NOMO-1 treated with DMSO at 0.1 percent for 48 hours (cell line): ENCODE results near the gene PDE4D.
"Not testable (repeated sequence)": the region's sequence is repeated elsewhere in the genome, so short reads cannot be mapped to it uniquely, and the experiment has no call there.

Experiments used
- DNase-seq: peaks from one replicate; lab custom pipeline; 2025; ENCODE audit not compliant: unreplicated experiment; lab: John Stamatoyannopoulos, UW

PDE4D gene

DNA sequence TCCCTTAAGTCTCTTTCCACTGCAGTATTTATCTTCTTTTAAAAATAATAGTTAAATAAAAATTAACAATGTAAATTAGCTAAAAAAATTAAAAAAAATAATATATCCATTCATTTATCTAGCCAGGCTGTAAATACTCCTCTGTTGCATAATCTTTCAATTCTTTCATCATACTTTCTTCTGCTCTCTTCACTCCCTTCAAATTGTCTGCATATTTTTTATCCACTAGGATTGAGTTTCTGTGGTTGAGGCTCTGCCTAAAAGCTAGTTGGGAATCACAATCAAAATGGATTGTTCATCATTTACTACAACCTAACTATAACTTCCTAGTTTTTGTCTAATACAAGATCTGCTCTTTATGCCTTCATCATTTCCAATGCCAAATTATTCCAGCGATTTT, 182.2 kb downstream of the PDE4D start:
- DNase-seq = no peak

DNA sequence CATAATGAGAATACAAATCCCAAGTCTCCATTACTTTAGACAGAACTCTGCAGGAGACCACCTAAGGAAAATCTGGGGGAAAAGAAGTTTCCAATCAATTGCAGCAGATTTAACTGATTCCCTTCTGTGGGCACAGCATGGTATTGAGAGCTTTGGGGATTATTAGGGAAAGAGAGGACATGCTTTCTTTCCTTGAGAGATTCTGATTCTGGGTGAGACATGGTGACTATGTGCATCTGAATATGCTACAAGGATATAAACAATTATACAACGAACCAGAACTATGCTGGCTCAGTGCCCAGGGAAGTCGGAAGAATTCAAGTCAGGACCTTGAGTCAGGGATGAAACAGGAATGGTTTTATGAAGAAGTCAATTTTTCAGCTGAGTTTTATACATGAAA, 183.7 kb downstream of the PDE4D start:
- no peak for DNase-seq

DNA sequence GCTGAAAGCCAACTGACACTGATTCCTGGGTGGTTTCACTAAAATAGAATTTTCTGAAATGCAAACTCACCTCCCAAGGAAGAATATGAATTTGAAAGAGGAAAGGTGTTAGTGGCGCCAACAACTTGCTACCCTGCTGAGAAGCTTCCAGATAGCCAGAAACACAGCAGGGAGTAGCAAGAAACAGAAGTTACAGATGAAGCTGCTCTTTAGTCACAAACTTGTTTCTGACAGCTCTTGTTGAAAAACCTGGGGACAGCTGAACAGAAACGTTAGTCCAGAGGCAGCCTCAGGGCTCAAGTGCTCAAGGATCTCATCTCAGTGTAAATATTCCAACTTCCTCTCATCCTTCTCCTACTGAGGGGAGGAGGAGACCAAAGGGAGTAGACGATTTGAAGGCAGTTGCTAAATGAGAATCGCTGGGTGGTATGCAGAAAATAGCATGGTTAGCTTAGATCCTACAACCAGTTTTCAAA, 184.1 kb downstream of the PDE4D start:
- no peak for DNase-seq

DNA sequence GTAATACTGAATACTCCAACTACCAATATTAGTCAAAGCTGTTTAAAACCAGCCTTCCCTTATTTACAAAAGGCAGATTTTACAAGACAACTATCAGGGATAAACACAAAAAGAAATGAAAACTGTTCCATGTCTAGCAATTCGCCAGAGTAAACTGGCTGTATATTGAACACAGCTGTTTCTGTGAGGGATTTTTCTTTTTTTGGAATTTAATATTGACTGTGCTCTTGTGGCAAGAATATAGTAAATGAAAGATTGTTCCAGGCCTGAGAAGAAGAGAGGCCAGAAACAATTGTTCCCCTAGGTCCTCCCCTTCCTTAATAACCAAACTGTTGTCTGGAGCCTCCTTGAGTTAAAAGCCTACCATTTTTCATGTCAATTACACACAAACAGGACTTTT, 188.6 kb downstream of the PDE4D start:
- DNase-seq = no peak

- DNase-seq = no peak
Observed at GRCh38 chr5:59703789-59704188, 189.7 kb downstream of the PDE4D start.

DNA sequence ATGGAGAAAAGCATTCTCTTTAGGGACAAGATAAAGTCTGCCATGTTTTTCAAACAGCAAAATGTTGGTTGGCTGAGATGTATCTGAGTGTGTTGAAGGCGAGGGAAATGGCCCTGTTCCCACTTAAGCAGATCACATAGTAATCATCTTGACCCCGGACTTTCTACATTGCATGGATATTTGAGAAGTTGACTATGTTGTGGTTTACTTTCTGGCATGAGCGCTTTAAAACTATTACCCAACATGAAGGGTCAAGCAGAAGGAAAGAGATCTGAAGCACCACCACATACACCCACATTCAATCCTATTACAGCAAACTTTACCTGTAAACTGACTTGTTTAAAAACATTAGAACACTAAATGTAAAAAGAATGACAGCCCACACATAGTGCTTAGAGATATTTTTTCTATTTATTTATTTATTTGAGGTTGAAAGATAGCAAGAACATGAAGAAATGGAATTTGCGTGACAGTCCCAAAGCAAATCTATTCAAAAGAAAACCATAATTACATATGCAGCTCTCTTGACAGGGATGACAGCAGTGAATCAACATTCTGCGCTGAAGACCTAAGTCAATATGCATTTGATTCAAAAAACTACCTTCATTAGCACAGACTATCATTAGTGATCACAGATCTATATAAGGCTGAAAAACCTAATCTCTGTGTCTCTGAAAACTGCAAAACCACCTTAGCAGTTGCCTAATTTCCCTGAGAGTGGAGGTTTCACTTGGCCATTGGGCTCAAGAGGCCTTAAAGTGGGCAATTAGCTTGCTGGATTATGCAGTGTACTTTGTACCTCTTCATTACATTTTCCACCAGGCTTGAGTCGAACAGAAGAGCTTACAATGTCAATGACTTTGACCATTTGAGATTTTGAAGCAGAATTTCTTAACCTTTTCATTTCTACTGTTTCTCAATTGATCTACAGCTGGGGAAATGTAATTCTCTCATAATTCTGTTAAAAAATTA, 195.0 kb downstream of the PDE4D start:
- no peak for DNase-seq

DNA sequence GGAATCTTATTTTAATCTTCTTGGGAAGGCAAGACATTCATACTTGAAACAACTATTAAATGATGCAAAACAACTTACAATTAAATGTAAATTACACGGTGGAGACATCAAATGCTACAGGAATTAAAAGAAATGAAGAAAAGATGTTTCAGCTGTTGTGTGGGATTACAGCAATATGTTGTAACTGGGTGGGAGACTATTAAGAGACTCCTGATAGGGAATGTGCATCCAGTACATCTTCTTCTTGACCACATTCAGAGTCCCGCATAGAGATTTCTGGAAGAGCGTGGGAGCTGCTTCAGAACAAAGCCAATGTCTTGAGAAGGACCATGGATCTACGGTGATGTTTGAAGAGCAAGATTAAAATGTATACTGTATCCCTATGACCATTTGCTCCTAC, 199.1 kb downstream of the PDE4D start:
- DNase-seq = no peak

DNA sequence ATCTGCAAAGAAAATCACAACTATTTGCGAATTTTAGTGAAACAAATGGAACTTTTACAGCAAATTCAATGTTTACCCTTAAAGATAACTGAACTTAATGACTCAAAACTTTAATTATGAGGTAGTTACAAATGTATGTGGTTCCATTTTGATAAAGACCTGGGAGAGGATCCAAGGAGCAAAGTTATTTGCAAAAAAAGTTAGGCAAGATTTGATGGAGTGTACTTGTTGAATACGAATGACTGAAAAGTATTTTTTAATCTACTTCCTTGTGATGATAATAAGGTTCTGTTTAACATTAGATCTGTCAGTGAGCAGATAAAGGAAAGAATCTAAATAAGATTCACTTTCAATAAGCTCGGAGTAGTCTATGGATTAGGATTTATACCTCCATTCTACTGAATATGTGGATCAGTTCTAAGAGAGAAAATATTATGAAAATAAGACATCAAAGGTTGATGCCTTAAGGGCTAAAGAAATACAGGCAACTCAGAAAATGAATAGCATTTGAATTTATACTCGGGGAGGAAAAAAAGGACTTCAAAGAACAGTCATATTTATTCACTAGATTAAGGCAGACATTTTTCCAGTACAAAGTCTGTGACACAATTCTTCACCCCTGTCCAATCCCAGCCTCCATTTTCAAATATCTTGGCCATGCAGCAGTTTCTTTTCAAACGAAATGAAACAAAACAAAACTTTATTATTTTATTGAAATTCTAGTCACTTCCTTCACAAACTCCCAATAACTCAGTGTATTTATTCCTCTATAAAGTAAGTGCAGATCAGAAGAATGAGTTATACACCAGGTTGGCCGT, 199.8 kb downstream of the PDE4D start:
- DNase-seq = no peak

GRCh38 chr5:59685793-59686192, 207.7 kb downstream of the PDE4D start:
- no peak for DNase-seq

- no peak for DNase-seq
Observed at GRCh38 chr5:59685191-59685530, 208.4 kb downstream of the PDE4D start.

DNA sequence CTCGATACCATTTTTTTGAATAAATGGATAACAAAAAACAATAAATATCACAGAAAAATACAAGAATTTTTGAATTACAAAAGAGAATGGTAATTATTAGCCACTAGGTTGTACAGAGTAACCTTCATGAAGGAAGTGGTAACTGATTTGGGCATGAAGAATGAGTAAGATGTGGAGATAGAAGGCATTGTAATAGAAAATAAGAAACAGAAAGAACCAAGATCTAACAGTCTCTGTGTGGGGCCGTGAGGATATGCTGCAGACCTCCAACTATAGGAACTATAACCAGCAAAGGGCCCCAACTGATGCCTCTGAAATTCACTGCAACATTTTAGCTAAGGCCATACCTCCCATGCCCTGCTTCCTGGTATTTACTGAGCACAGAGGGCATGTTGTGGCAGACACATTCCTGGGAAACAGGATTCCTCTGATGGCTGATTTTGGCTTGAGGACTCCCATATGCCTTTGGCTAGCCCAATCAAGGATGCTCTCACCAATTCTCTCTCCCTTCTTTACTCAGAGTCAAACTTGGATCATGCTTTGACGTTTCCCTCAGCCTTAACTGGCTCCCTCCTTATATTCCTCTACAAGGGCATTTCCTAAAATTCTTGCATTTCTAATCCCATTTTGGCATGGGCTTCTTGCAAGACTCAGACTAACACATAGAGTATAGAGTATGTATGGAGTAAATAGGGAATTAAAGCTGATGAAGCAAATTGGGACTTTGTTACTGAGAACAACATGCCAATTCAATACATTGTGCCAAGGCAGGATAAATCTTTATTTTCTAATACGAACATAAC, 208.9 kb downstream of the PDE4D start:
- no peak for DNase-seq

GRCh38 chr5:59683311-59683710, 210.2 kb downstream of the PDE4D start:
- no peak for DNase-seq

DNA sequence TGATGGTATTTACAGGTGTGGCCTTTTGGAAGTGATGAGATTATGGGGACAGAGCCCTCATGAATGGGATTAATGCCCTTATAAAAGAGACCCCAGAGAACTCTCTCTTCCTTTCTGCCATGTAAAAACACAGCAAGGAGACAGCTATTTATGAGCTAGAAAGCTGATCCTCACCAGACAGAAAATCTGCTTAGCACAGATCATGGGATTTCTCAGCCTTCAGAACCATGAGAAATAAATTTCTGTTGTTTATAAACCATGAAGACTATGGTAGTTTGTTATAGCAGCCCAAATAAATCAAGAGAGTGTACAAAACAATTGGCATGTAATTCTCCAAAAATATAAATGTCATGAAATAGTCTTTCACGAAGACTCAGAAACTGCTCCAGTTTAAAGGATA, 211.0 kb downstream of the PDE4D start:
- DNase-seq = no peak

DNA sequence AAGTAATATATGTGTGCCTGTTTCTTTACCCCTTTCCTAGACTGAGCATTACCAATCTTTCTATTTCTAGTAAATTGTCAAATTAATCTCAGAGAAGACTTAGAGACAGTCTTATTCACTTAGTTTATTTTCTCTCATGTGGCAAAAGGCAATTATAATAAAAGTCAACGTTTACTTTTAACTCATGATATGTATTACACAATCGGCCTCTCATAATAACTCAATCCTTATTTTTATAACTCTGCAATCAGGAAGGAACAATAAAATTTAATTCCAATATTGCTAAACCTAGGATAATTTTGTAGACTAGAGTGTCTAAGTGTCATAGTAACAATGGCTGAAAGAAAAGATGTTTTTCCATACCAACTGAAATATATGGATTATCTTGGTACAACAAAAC, 214.6 kb downstream of the PDE4D start:
- no peak for DNase-seq

DNA sequence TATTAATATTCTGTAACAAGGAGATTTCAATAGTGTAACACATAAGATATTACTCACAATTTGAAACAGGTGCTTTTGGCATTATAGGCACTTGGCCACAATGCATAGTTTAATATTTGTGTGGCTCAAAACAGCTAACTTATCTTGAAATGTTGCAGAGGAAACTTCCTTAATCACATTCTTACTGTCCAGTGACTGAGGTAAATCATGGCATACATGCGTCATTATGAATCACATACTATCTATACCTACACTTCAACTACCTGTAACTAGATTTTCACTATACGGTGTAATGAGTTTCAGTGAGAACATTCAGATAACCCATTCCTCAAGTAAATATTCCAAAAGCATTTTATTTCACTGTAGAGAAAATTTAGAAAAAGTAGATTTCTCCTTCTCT, 218.8 kb downstream of the PDE4D start:
- DNase-seq = no peak

DNA sequence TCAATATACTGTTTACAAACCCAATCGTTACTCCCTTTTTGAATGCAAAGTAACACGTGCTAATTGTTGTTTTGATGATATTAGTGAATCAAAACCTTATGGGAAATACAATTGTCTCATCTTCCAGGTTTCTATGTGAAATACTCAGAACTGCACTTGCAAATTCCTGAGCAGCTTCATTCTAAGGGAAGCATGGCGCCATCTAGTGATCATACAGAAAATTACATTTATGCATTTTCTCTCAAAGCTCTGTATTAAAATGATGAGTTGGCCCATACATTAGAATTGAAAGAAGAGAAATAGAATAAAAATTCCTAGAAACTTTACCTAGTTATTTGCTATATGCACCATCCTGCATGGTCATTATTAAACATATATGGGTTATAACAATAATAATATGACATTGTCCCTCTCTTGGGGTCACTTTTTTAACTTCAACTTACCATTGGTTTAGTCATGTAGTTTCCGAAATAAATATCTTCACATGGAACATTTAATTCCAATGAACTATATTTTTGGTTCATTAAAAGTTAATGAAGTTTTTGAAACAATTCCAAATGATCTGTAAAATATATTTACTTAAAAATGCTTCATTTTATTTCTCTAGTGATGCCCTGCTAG, 220.0 kb downstream of the PDE4D start:
- peak; percentile 46 for DNase-seq

- no peak for DNase-seq
Observed at GRCh38 chr5:59666440-59667068, 227.0 kb downstream of the PDE4D start.

DNA sequence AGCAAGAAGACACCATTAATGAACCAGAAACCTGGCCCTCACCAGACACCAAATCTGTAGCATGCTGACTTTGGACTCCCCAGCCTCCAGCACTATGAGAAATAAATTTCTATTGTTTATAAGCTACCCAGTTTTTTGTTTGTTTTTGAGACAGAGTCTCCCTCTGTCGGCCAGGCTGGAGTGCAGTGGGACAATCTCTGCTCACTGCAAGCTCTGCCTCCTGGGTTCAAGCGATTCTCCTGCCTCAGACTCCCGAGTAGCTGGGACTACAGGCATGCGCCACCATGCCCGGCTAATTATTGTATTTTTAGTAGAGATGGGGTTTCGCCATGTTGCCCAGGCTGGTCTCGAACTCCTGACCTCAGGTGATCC, 227.7 kb downstream of the PDE4D start:
- not testable (repeated sequence) for DNase-seq

DNA sequence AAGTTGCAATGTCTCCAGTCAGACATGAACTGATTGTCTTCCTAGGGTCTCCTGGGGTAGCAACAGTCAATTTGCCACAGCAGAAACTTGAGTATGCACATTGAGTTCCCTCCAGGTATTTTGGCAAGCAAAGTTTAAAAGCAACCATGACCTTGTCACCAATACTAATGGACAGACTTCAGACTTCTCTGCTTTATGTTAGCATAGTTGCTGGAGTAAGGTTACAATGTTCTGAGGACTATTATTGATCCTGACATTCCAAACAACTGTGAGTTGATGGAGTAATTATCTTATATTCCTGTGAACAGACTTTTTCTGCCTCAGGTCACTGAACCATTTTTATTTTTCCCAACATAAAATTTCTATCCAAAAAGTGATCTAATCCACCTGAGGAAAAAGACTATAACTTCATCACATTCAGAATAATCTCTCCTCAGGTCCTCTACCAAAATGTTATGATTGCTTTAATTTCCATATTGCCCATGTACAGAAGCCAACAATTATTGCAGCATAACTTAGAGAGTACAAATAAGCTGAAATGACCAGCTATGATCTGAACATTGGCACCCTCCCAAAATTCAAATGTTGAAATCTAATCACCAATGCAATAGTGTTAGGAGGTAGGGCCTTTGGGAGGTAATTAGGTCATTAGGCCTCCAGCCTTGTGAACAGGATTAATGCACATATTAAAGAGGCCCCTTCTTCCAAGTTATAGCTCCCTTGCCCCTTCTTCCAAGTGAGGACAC, 228.3 kb downstream of the PDE4D start:
- no peak for DNase-seq
